H9 (cell line): ENCODE results near the gene AMACR. TPM values are rescaled to one million over a fixed set of nuclear protein-coding genes. Genes with fewer than 3 reads are reported as not detected.

Experiments
- DNase-seq: peaks from one replicate; pipeline ENCODE4 v3.0.0-alpha.2; 2017
- H2AFZ ChIP-seq: one replicate; pipeline ENCODE4 v1.6.1; 2013; ENCODE audit warnings: mild to moderate bottlenecking, low read length, control low read depth, moderate library complexity
- H2AK5ac ChIP-seq: 2 replicates; pipeline ENCODE4 v1.6.1; 2013; ENCODE audit warnings: low read length, control low read depth, mixed read lengths; ENCODE audit not compliant: insufficient read length
- H2BK120ac ChIP-seq: one replicate; pipeline ENCODE4 v1.6.1; 2013; ENCODE audit warnings: low read depth, mild to moderate bottlenecking, low read length, control low read depth, inconsistent platforms; ENCODE audit not compliant: poor library complexity, severe bottlenecking
- H2BK12ac ChIP-seq: 2 replicates; pipeline ENCODE4 v1.6.1; 2013; ENCODE audit warnings: low read length, control low read depth, mixed read lengths, low read depth; ENCODE audit not compliant: insufficient read length
- H2BK15ac ChIP-seq: 2 replicates; pipeline ENCODE4 v1.6.1; 2013; ENCODE audit warnings: low read depth, low read length, control low read depth
- H2BK20ac ChIP-seq: one replicate; pipeline ENCODE4 v1.6.1; 2013; ENCODE audit warnings: low read depth, mild to moderate bottlenecking, low read length, control low read depth, inconsistent platforms; ENCODE audit not compliant: poor library complexity, severe bottlenecking
- H2BK5ac ChIP-seq: 2 replicates; pipeline ENCODE4 v1.6.1; 2013; ENCODE audit warnings: low read length, control low read depth, mixed read lengths; ENCODE audit not compliant: insufficient read length
- H3K14ac ChIP-seq: 2 replicates; pipeline ENCODE4 v1.6.1; 2013; ENCODE audit warnings: low read length, control low read depth; ENCODE audit not compliant: insufficient read depth
- H3K18ac ChIP-seq: 2 replicates; pipeline ENCODE4 v1.6.1; 2013; ENCODE audit warnings: low read depth, mild to moderate bottlenecking, mixed read lengths, low read length, control low read depth; ENCODE audit not compliant: insufficient read length
- H3K23ac ChIP-seq: 2 replicates; pipeline ENCODE4 v1.6.1; 2013; ENCODE audit warnings: low read length, control low read depth, mixed read lengths, low read depth; ENCODE audit not compliant: insufficient read length
- H3K23me2 ChIP-seq: 2 replicates; pipeline ENCODE4 v1.6.1; 2013; ENCODE audit warnings: low read depth, mild to moderate bottlenecking, mixed read lengths, low read length, control low read depth; ENCODE audit not compliant: insufficient read length, poor library complexity, severe bottlenecking
- H3K27ac ChIP-seq: 2 replicates; pipeline ENCODE4 v1.5.1; 2013; ENCODE audit warnings: low read length, control low read depth, mixed read lengths, low read depth; ENCODE audit not compliant: insufficient read length
- H3K27me3 ChIP-seq: 2 replicates; pipeline ENCODE4 v1.6.1; 2013; ENCODE audit warnings: low read length, control low read depth, inconsistent platforms; ENCODE audit not compliant: insufficient read depth
- H3K4ac ChIP-seq: 2 replicates; pipeline ENCODE4 v1.6.1; 2013; ENCODE audit warnings: low read depth, mild to moderate bottlenecking, control low read depth, inconsistent platforms, low read length, moderate library complexity
- H3K4me1 ChIP-seq: 2 replicates; pipeline ENCODE4 v1.6.1; 2013; ENCODE audit warnings: low read length, control low read depth, inconsistent platforms; ENCODE audit not compliant: insufficient read depth
- H3K4me2 ChIP-seq: 2 replicates; pipeline ENCODE4 v1.6.1; 2013; ENCODE audit warnings: low read length, control low read depth, mixed read lengths; ENCODE audit not compliant: insufficient read length, insufficient read depth
- H3K56ac ChIP-seq: 2 replicates; pipeline ENCODE4 v1.6.1; 2013; ENCODE audit warnings: low read depth, mild to moderate bottlenecking, mixed read lengths, low read length, control low read depth; ENCODE audit not compliant: insufficient read length
- H3K79me1 ChIP-seq: 2 replicates; pipeline ENCODE4 v1.6.1; 2013; ENCODE audit warnings: low read depth, mild to moderate bottlenecking, moderate library complexity, low read length, control low read depth, inconsistent platforms; ENCODE audit not compliant: insufficient read depth, poor library complexity, severe bottlenecking
- H3K79me2 ChIP-seq: 2 replicates; pipeline ENCODE4 v1.6.1; 2013; ENCODE audit warnings: low read length, control low read depth, inconsistent platforms; ENCODE audit not compliant: insufficient read depth
- H3K9ac ChIP-seq: 2 replicates; pipeline ENCODE4 v1.6.1; 2013; ENCODE audit warnings: low read length, control low read depth, mixed read lengths; ENCODE audit not compliant: insufficient read length; ENCODE audit errors: extremely low read depth
- H3K9me3 ChIP-seq: one replicate; pipeline ENCODE4 v1.6.1; 2013; ENCODE audit warnings: low read depth, low read length, inconsistent platforms; ENCODE audit not compliant: control insufficient read depth
- H3T11ph ChIP-seq: one replicate; pipeline ENCODE4 v1.6.1; 2013; ENCODE audit warnings: mild to moderate bottlenecking, low read length, control low read depth, inconsistent platforms
- H4K20me1 ChIP-seq: one replicate; pipeline ENCODE4 v1.6.1; 2013; ENCODE audit not compliant: control insufficient read depth, insufficient read length, insufficient read depth
- H4K5ac ChIP-seq: 2 replicates; pipeline ENCODE4 v1.6.1; 2013; ENCODE audit warnings: low read depth, mild to moderate bottlenecking, mixed read lengths, low read length, control low read depth; ENCODE audit not compliant: insufficient read length
- H4K8ac ChIP-seq: replicated peaks from 2 replicates; pipeline ENCODE4 v1.6.1; 2013; ENCODE audit warnings: low read length, control low read depth, mixed read lengths, low read depth; ENCODE audit not compliant: insufficient read length
- H4K91ac ChIP-seq: 2 replicates; pipeline ENCODE4 v1.6.1; 2013; ENCODE audit warnings: low read depth, mild to moderate bottlenecking, moderate library complexity, mixed read lengths, low read length, control low read depth; ENCODE audit not compliant: insufficient read length
- H3K27ac Mint-ChIP-seq, 3 experiments: 2 replicates in 2 of 3; 3 replicates in 1 of 3; pipeline ENCODE4 v1.8.0; 2020 to 2021; ENCODE audit warnings: mixed read lengths in 3 of 3, mild to moderate bottlenecking in 1 of 3, moderate library complexity in 1 of 3
- H3K27me3 Mint-ChIP-seq: 2 replicates; pipeline ENCODE4 v1.8.0; 2021; ENCODE audit warnings: low read depth, mild to moderate bottlenecking, moderate library complexity, mixed read lengths
- H3K36me3 Mint-ChIP-seq, 3 experiments: 2 replicates in 2 of 3; 3 replicates in 1 of 3; pipeline ENCODE4 v1.8.0; 2020 to 2021; ENCODE audit warnings: low read depth in 3 of 3, mixed read lengths in 3 of 3; ENCODE audit not compliant: insufficient read depth in 1 of 3
- H3K4me1 Mint-ChIP-seq, 2 experiments: 2 replicates each; pipeline ENCODE4 v1.8.0; 2020; ENCODE audit warnings: mixed read lengths in 2 of 2
- H3K4me3 Mint-ChIP-seq, 2 experiments: 2 replicates in 1 of 2; 3 replicates in 1 of 2; pipeline ENCODE4 v1.8.0; 2020 to 2021; ENCODE audit warnings: mild to moderate bottlenecking in 2 of 2, mixed read lengths in 2 of 2, moderate library complexity in 1 of 2
- H3K9me3 Mint-ChIP-seq, 2 experiments: 2 replicates in 1 of 2; 3 replicates in 1 of 2; pipeline ENCODE4 v1.8.0; 2020; ENCODE audit warnings: mild to moderate bottlenecking in 2 of 2, mixed read lengths in 2 of 2, moderate library complexity in 1 of 2
- CTCF ChIP-seq: fragments of 200-600 bp; sonication (generic); conservative IDR thresholded peaks from 3 replicates; pipeline ENCODE4 v1.8.0; 2021; ENCODE audit warnings: antibody characterized with exemption, mild to moderate bottlenecking
- WGBS: extraction: QIAGEN DNeasy Blood & Tissue Kit; methylation state at CpG from one replicate; pipeline ENCODE4 v1.1.7; 2013; ENCODE audit warnings: missing lambda C conversion rate, low lambda C conversion rate, mixed read lengths; ENCODE audit not compliant: insufficient read length; ENCODE audit errors: extremely low coverage; 5-methylcytosine and 5-hydroxymethylcytosine counted together
- total RNA-seq: library from RNA; stranded (reverse); gene quantifications from 2 replicates; pipeline ENCODE4 v1.2.1, GENCODE V29; 2021

The AMACR gene
- total RNA-seq, 1 experiment from 2014 or later: 9.7 TPM

DNA sequence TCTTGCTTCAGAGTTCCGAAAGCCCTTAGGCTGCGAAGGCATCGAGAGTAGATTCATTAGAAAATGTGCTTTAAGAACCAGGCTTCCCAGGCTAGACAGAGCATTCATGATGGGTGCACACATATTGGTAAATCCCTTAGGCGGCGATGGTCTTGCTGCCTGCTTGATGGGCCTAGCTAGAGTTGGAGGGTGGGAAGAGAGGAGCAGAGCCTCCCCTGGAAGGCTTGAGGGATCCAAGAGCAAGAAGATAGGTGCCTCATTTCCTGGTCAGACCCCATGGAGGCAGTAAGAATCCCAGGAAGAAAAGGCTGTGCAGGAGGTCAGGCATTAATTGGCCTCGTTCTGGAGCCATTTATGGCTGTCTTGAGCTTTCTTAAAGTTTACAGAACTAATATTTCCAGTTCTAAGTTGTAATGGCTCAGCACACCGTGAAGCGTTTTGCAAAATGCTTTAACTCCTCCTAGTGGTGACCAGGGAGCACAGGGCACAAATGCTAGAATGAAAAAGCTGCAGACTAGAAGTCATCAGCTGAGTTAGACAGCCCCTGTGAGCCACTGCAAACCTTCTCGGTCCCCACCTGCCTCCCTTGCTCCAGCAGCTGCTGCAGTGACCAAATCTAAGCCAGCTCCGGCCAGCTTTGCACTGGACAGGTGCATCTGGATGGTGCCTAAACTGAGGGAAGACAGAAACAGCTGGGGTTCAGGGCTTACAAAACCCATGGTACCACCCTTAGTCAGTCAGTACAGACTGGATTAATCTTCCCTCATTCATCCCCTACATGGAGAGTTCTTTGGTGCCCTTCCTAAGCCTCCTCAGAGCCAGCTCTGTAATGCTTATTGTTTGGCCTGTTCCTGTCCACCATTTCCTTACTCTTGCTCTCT lies 38.0 kb downstream of the AMACR start:
- Mint-ChIP-seq H3K36me3 (no peaks in the 10 kb centered on the region), H3K27me3 (no peaks in the 10 kb centered on the region), H3K27ac (no peak overlapping the region), H3K4me1 (peaks cover 12 to 23% of the 10 kb centered on the region in 2 experiments), H3K4me3 (no peak overlapping the region), H3K9me3 (no peaks in the 10 kb centered on the region)
- H3K9me3 ChIP-seq: no peaks in the 10 kb centered on the region
- no peak overlapping the region for H2AK5ac ChIP-seq
- H3K23ac ChIP-seq: no peak overlapping the region
- H3K18ac ChIP-seq: no peak overlapping the region
- H3K4ac ChIP-seq: no peak overlapping the region
- H2BK15ac ChIP-seq: no peak overlapping the region
- DNase-seq: peak; percentile 51
- no peak overlapping the region for H2BK5ac ChIP-seq
- H3K14ac ChIP-seq: no peak overlapping the region
- H4K5ac ChIP-seq: no peak overlapping the region
- no peaks in the 10 kb centered on the region for H3K23me2 ChIP-seq
- H3K56ac ChIP-seq: no peak overlapping the region
- no peaks in the 10 kb centered on the region for H3K79me1 ChIP-seq
- no peaks in the 10 kb centered on the region for H4K20me1 ChIP-seq
- no peak overlapping the region for H3K9ac ChIP-seq
- TF ChIP-seq CTCF: peak; percentile 86
- WGBS: no CpG with 5 or more reads among the region's 10 CpGs
- no peak overlapping the region for H2BK20ac ChIP-seq
- H3K4me2 ChIP-seq: no peak overlapping the region
- no peaks in the 10 kb centered on the region for H3K79me2 ChIP-seq
- H3K27me3 ChIP-seq: no peaks in the 10 kb centered on the region
- no peak overlapping the region for H4K8ac ChIP-seq
- no peak overlapping the region for H2BK12ac ChIP-seq
- H2BK120ac ChIP-seq: no peak overlapping the region
- no peak overlapping the region for H3K27ac ChIP-seq
- no peak overlapping the region for H4K91ac ChIP-seq
- no peak overlapping the region for H3T11ph ChIP-seq
- H3K4me1 ChIP-seq: no peaks in the 10 kb centered on the region
- no peak overlapping the region for H2AFZ ChIP-seq
